GM19351 (cell line): ENCODE data around the gene SLC45A1.
"Not testable (repeated sequence)": the region's sequence is repeated elsewhere in the genome, so short reads cannot be mapped to it uniquely, and the experiment has no call there.

ENCODE experiments used
- ATAC-seq: cut with Tn5 transposase; IDR thresholded peaks from one replicate; pipeline ENCODE4 v1.9.1; 2021; ENCODE audit warnings: mild to moderate bottlenecking, moderate library complexity; ENCODE audit not compliant: unreplicated experiment

SLC45A1 gene

DNA sequence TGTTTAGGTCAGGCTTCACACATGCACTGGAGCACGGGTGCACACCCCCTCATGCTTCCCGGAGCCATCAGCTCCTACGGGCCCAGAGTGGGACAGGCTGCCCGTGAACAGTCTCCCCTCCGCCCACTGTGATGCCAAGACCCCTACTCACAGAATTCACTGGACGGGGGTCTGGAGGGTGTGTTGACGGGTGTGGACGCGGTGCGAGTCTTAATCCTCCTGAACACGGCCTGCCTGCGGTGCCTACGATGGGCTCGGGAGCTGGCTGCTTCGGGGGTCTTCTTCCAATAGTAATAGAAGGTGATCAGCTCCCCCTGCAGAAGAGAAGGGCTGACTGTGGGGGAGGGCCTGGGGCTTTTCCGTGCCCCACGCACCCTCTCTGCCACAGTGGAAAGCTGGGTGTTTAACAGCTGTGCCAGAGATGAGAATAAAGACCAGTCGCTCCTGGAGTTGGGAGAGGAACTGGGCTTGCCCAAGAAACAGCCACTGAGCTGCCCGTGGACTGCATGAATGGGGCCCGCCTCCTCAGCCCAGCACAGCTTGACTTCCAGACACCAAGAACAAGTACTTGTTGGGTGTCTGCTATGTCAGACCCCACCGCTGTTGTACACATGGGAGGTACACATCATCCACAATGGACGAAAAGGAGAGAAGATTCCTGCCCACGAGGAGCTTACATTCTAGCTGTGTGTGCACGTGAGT lies 47.9 kb downstream of the SLC45A1 start:
- ATAC-seq = no peak

DNA sequence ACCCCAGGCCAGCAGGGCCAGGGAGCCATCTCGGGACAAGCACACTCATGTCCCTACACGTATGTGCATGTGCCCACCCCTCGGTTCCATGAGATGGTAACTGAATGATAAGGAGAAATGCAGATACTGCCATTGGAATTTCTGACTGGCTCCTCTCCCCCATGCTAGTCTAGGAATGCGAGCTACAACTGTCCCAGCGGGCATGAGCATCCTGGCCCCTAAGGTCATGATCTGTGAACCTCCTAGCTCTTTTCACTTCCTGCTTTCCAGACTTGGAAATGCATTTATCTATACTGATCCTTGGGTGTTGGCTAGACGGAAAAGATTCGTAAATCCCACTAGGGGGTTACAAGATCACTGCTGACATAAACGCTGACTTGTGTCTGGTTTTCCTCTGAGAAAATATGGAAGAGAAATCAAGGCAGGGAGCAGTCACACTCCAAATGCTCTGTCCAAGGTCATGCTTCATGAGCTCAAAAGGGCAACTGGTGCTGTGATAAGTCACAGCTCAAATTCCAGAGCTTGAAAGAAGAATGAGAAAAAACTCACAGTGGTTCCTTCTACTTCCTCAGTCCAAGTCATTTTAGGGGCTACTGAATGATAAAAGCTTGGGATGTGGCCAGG lies 49.8 kb downstream of the SLC45A1 start:
- no peak for ATAC-seq

DNA sequence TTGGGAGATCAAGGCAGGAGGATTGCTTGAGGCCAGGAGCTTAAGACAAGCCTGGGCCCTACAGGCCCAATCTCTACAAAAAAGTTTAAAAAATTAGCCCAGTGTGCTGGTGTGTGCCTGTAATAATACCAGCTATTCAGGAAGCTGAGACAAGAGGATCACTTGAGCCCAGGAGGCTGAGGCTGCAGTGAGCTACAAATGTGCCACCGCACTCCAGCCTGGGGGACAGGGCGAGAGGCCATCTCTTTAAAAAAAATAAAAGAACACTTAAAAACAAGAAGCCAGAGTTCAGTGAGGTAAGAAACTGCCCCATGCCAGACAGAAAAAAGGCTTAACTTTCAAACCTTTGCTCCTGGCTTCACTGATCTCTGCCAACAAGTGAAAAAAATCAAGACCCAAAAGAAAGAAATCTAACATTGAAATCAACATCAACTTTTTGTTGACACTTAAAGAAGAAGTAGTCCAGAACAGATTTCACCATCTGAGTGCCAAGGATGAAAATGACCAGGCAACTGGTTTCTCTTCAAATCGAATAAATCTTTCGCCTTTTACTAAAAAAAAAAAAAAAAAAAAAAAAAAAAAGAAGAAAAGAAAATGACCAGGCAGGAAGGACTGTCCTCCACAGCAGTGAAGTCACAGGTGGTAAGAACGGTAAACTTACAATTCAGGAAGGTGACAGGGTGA lies 51.2 kb downstream of the SLC45A1 start:
- ATAC-seq = no peak

DNA sequence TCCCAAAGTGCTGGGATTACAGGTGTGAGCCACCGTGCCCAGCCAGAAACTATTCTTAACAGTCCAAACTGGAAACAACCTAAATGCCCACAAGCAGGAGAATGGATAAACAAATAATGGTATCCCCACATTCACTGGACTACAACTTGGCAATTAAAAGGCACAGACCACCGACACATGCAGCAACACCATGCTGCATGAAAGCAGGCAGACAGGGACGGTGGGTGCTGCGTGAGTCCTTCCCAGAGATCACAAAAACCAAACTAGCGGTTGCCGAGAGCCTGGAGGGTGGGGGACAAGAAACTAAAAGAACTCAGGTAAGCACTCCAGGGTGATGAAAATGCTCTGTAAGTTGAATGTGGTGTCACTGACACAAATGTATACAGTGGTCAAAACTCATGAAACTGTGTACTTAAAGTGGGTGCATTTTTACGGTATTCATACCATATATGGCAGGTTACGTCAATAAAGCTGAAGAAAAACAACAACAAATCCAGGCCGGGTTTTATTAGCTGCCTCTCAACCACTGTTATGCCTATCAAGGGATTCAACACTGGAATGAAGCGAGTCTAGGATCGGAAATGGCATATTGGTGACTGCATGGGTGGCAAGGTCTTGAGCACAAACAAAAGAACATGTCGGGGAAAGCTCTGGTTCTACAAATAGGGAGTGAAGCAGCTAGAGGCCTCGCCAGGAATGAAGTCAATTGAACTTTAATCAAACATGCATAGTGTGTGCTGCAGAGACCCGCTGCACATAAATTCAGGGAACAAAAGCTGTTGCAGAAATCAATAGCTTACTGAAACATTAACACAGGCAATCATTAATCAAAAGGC lies 52.4 kb downstream of the SLC45A1 start:
- ATAC-seq = no peak

DNA sequence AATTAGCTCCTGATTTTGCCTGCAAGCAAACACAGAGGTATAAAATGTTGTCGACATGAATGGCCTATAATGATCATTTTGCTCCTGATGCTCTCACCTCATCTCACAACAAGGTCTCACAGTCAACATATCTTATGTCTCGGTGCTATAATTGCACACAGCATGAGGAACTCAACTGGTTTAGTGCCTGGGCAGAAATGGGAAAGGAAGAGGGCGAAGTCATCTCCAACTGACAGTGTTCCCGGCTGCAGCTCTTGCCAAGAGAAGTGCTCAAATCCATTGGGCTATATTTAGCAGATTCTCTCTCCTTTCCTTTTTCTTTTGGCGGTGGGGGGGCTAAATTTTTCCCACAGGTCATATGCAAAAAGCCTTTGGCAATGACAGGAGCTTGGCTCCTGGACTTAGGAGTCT lies 53.0 kb downstream of the SLC45A1 start:
- ATAC-seq = no peak

DNA sequence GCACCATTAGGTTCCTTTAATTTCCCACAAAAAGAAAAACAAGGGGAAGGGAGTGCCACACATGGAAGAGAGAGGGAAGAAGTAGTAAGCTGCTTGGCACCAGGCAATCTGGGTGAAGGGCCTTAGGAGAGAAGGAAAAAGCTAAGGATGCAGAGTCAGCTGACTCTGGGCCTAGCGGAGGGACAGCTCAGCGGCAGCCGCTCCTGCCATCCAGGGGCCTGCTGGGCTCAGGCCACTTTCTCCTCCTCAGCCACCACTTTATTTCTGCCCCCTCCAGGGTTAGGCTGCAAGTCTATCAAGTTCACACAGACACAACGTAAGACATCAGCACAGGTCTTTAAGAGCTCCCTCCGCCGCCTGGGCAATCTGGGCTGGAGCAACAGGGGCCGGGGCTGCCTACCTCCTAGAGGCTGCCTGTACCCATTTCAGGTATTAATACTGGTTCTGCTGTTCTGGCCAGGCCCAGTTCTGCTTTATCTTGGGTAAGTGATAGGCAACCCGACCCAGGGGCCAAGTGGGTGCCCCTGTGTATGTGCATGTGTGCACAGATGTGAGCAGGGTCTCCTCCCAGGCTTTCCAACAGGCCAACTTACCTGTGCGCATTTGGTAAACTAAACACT lies 53.6 kb downstream of the SLC45A1 start:
- no peak for ATAC-seq

DNA sequence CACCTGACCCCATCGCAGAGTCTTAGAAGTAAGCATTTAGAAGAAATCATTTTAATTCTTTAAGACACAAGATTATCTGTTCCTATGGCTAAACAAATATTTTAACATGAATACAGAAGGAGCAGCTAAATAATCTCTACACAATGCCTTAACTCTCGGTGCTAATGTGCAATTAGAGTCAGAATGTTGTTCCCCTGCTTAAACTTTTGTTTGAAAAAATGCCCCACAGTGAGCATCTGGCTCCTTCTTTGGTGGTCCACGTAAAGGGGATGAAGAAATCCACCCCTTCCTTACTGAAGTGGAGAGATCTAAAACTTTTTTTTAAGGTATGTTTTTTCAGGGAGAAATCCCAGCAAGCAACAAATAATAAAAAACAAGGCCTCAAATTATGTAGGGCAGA lies 55.2 kb downstream of the SLC45A1 start:
- no peak for ATAC-seq

DNA sequence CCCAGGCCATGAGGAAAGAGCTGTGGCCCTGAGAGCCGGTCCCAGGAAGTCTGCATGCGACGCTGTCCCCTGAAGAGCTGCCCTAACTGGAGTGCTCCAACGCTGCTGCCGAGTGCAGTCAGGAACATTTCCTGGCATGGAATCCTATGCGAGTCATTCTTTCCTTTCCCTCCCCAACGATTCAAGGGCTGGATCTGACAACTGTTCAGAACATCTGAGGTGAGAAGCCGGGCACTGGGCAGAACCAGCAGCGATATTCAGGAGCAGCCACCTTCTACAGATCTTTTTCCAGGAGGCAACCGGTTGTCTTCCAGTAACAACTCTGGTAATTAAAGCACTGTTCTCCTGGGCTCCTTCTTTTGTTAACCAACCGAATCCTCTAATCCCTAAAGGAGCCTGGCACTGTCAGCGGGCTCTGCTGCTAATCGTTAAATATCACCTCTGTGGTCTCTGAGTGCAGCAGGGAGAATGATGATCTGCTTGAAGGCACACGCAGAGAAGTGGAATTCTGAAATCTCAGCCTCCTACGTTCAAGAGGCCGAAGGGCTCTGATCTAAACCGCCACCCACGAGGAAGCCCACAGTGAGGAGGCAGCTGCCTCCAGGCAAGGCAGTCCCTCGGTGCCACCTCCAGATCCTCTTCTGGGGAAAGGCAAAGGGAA lies 55.8 kb downstream of the SLC45A1 start:
- no peak for ATAC-seq

DNA sequence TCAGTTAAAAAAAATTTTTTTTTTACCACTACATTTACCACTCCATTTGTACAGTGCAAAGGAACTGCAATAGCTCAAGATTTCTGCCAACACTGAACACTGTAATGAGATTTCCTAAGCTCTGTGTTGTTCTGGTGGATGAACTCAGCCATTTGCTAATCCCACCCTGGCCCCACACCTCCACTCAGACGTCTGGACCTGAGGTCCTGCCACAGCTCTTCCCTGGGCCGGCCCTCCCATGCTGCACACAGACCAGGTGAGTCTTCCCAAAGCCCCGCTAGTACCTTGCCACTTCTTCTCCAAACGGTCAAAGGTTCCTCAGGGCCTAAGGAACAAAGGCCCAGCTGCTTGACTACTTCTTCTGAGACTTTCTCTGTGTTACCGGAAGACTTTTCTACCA lies 56.4 kb downstream of the SLC45A1 start:
- no peak for ATAC-seq

DNA sequence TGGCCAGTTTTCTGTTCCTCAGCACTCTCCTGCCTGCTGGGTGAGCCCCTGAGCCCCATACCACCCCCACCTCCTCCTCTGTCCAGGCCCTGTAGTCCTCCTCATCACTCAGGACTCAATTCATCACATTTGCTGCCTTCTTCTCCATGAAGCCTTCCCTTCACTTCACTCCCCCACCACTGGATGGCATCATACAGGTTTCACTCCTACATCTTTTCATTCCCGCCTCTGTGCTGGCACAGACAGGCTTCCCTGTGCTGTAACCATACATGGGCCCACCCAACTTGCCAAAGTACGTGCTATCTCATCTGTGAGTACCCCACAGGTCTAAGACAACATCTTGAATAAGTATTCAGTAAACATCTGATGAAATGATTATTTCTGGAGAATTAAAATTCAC lies 56.9 kb downstream of the SLC45A1 start:
- no peak for ATAC-seq

DNA sequence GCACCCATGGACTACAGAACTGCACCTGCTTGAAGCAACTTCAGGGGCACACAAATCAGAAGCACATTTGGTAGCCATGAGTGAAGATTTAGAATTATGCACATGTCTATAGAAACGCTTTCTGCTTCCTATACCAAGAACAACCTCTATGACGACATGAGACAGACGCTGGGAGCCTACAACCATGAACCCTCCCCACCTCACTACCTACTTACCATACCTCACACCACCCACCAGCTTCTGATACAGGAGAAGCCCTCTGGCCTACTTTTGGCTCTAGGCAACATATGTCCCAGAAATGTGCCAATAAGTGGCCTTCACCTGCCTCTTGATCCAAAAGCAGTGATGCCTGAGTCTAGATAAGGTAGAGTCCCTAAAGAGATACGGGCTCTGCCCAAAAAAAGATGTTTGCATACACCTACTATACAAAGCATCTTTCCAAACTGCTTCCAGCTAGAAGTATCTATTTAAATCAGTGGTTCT lies 58.5 kb downstream of the SLC45A1 start:
- ATAC-seq = no peak

DNA sequence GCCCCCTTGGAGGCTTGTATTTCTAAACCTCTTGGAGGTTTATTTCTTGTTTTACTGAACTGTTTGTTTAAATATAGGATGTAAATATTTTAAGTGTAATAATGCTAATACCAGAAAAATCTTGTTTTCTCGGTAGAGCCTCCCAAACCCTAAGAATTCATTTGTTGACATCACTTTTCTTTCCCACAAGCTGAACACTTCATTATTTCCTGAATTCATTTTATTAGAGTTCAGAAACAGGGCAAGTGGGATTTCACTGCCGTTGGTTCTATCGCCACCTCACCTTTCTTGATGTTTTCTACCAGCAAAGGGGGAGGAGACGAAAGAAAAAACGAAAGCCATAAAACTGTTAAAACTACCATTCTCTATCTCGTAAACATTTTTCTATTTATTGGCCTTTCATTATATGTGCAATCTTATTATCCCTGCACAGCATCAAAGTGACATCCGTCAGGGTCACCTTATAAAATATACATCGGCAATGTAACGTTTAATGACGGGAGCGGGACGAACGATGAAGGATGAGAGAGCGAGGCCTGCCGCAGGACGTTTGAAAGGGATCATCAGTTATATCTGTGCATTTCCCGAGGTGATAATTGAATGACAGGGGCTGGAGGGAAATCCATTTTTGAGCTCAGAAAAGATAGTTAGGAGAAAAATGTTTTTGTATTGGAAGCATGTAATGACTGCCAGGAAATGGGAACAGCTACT lies 59.5 kb downstream of the SLC45A1 start:
- ATAC-seq = no peak

DNA sequence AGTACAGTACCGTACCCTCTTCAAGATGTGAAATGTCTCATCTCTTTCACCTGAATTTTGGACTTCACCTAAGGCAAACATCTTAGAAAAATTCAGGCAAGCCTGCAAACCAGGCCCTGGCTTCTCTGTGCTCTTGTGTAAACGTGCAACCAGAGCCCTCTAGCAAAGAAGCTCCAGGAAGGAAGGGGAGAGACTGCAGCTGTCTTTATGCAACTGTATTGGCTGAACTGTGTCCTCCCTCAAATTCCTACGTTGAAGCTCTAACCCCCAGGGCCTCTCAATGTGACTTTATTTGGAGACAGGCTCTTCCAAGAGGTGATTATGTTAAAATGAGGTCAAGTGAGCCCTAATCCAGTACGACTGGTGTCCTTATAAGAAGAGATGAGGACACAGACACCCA lies 60.3 kb downstream of the SLC45A1 start:
- no peak for ATAC-seq

DNA sequence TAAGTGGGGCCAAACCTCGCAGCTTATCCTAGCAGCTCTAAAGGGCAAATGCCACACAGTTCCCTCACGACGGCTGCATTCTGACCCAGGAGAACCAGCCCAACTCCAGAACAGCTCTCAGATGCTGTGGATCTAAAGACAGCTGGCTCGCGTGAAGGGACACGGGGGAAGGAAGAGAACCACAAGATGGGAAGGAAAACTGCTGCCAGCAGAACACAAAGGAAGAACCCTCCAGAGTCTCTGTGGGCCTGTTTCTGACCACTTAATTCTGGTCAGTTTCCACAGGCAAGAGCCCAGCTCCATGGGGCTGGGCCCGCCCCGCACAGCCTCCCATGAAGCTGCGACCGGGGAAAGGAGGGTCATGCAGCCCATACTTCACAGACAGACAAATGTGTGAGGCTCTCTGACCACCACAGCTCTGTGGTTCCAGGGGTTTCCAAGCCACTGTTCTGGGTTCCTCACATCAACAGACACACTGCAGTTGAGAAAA lies 61.1 kb downstream of the SLC45A1 start:
- ATAC-seq = no peak

DNA sequence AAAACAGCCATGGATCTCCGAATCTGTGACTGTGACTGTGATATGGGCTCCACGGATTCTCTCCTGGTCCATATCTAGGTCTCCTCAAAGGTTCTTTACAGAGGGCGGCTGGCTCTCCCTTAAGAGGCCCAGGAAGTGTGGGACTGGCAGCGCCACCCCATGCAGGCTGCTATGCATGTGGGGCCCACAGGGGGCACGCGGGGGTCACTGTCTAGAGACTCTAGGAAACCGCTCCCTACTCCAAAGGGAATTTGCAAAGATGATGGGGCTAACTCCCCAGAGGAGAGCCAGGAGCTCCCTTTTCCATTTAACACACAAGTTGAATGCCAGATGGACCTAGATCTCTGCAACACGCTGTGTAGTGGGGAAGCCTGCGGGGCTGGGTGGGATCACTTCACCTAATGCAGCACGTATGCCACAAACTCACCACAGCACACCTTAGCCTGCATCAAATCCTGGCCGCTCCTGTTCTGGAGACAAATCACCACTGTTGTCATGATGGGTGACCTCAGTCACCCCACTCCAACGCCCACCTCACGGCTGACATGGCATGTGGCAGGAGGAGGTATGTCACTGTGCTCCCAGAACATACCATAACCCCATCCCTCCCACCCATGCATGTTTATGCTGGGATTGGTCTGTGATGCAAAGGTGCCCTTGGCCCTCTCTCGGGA lies 61.7 kb downstream of the SLC45A1 start:
- ATAC-seq = no peak

DNA sequence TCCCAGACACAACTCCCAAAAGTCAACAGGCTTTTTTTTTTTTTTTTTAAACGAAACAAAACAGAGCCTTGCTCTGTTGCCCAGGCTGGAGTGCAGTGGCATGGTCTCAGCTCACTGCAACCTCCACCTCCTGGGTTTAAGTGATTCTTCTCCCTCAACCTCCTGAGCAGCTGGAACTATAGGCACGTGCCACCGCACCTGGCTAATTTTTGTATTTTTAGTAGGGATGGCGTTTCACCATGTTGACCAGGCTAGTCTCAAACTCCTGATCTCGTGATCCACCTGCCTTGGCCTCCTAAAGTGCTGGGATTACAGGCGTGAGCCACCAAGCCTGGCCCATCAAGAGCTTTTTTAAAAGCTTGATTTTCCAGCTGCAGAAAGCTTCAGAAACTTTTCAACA lies 62.4 kb downstream of the SLC45A1 start:
- not testable (repeated sequence) for ATAC-seq

DNA sequence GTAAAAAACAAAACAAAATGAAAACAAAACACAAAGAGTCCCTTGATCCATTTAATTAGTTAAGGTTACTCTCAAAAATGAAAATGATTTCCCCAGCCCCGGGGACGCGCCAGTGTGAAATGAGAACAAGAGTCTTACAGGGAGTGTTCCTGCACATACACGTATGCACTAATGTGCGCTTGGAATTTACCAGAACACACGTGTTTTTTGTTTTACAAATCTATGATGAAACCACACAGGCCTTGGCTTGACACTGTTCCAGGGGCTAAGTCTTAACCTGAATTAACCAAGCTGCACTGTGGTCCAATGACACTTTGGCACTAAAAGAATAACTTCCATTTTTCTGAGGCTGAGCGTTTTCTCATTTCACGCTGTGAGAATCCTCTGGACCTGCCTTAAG lies 63.7 kb downstream of the SLC45A1 start:
- ATAC-seq = no peak

DNA sequence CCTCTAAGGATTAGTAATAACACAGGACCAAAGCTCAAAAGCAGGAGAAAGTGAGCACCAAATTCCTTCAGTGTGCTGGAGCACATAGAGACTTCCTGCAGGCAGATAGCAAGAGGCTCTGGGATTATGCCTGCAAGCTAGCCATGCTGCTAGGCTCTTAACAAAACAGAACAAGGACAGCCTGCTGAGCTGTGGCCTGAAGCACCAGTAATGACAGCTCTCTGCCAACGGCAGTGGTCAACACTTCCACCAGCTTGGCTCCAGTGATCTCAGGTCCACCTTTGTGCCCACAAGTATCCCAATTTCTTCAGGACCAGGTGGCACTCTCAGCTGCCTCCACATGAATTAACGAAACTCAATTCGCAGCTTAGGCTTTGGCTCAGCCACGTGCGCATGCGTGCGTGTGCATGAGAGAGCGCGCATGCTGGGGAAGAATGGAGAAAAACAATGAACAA lies 64.2 kb downstream of the SLC45A1 start:
- ATAC-seq = no peak
